A172 (cell line): ENCODE results near the gene INPP4A. TPM values are rescaled to one million over a fixed set of nuclear protein-coding genes. Genes with fewer than 3 reads are reported as not detected.

Source experiments
- DNase-seq: peaks from one replicate; pipeline ENCODE4 v3.0.0-alpha.2; 2015; ENCODE audit warnings: low spot score
- total RNA-seq: library from RNA; depleted of rRNA; stranded (reverse); fragments of >200 nt; shearing (Covaris generic); gene quantifications from 2 replicates; pipeline ENCODE4 v1.2.3, GENCODE V29; 2014; rRNA removed

INPP4A gene
- total RNA-seq, 1 experiment from 2014 or later: 22.0 TPM

GRCh38 chr2:98632351-98632750 lies 187.7 kb downstream of the INPP4A start:
- no peak for DNase-seq

GRCh38 chr2:98634406-98635092 lies 189.9 kb downstream of the INPP4A start:
- no peak for DNase-seq

- DNase-seq: no peak
Observed at GRCh38 chr2:98637401-98638147, 192.9 kb downstream of the INPP4A start.

GRCh38 chr2:98643496-98644100 lies 198.9 kb downstream of the INPP4A start:
- DNase-seq: no peak

Other genes starting within 250 kb of the INPP4A start
- gene CNGA3, start 98.4 kb upstream of the INPP4A start, total RNA-seq: not detected in 2 replicates
- 47.4 and 48.3 TPM in 2 replicates for gene COA5, start 163.7 kb downstream of the INPP4A start, total RNA-seq
- gene UNC50, start 163.7 kb downstream of the INPP4A start, total RNA-seq: 79.9 and 87.2 TPM in 2 replicates